Neural cell (in vitro differentiated cells): Measurements from ENCODE around the gene RPS6KA3. TPM values are rescaled to one million over a fixed set of nuclear protein-coding genes. Genes with fewer than 3 reads are reported as not detected.

ENCODE experiments used
- H2AFZ ChIP-seq: fragments of 200-600, 300-800 bp; sonication (generic), shearing (Covaris generic); 2 replicates; pipeline ENCODE4 v1.6.0; 2014; ENCODE audit warnings: low read depth, mild to moderate bottlenecking, antibody characterized with exemption, low read length, moderate library complexity
- H3F3A ChIP-seq: fragments of 200-600 bp; shearing (Covaris generic); 2 replicates; pipeline ENCODE4 v1.6.1; 2016; ENCODE audit warnings: mild to moderate bottlenecking, moderate library complexity, mixed read lengths, antibody characterized with exemption, low read length; ENCODE audit not compliant: insufficient read depth, poor library complexity, severe bottlenecking
- H3K27ac ChIP-seq: fragments of 200-600, 300-800 bp; sonication (generic), shearing (Covaris generic); 2 replicates; pipeline ENCODE4 v1.5.1; 2014; ENCODE audit warnings: mild to moderate bottlenecking, low read length, moderate library complexity
- H3K27me3 ChIP-seq: fragments of 300-800, 200-600 bp; sonication (generic), shearing (Covaris generic); 2 replicates; pipeline ENCODE4 v1.6.0; 2014; ENCODE audit warnings: mild to moderate bottlenecking, low read depth, low read length, moderate library complexity; ENCODE audit not compliant: insufficient read depth
- H3K36me3 ChIP-seq: fragments of 300-800, 200-600 bp; sonication (generic), shearing (Covaris generic); 2 replicates; pipeline ENCODE4 v1.5.1; 2014; ENCODE audit warnings: mild to moderate bottlenecking, antibody characterized with exemption, low read length, moderate library complexity; ENCODE audit not compliant: insufficient read depth
- H3K4me2 ChIP-seq: fragments of 300-800, 200-600 bp; sonication (generic), shearing (Covaris generic); 2 replicates; pipeline ENCODE4 v1.6.0; 2014; ENCODE audit warnings: mild to moderate bottlenecking, low read length
- H3K4me3 ChIP-seq: fragments of 300-800, 200-600 bp; sonication (generic), shearing (Covaris generic); 2 replicates; pipeline ENCODE4 v1.5.1; 2014; ENCODE audit warnings: mild to moderate bottlenecking, low read length, moderate library complexity
- H3K79me2 ChIP-seq: fragments of 200-600 bp; shearing (Covaris generic); replicated peaks from 2 replicates; pipeline ENCODE4 v1.6.0; 2014; ENCODE audit warnings: mild to moderate bottlenecking, low read length, moderate library complexity; ENCODE audit not compliant: insufficient read depth
- H3K9ac ChIP-seq: fragments of 300-800, 200-600 bp; sonication (generic), shearing (Covaris generic); 2 replicates; pipeline ENCODE4 v1.6.1; 2016; ENCODE audit warnings: mild to moderate bottlenecking, low read length, mixed read lengths
- H3K9me2 ChIP-seq: fragments of 200-600 bp; shearing (Covaris generic); 2 replicates; pipeline ENCODE4 v1.6.1; 2016; ENCODE audit warnings: mild to moderate bottlenecking, low read length, mixed read lengths; ENCODE audit not compliant: insufficient read depth
- H3K9me3 ChIP-seq: fragments of 200-600, 300-800 bp; sonication (generic), shearing (Covaris generic); 2 replicates; pipeline ENCODE4 v1.6.1; 2016; ENCODE audit warnings: mild to moderate bottlenecking, mixed run types, low read length, moderate library complexity, mixed read lengths
- H4K20me1 ChIP-seq: fragments of 200-600 bp; shearing (Covaris generic); 2 replicates; pipeline ENCODE4 v1.6.1; 2016; ENCODE audit warnings: mild to moderate bottlenecking, mixed run types; ENCODE audit not compliant: insufficient read depth
- CTCF ChIP-seq: fragments of 450-650 bp; IDR thresholded peaks from 2 replicates; pipeline ENCODE4 v1.5.1; 2014; ENCODE audit warnings: antibody characterized with exemption, mild to moderate bottlenecking, moderate library complexity; ENCODE audit not compliant: poor library complexity, severe bottlenecking
- EP300 ChIP-seq: fragments of 450-650 bp; conservative IDR thresholded peaks from 2 replicates; pipeline ENCODE4 v1.6.1; 2014; ENCODE audit warnings: antibody characterized with exemption, mild to moderate bottlenecking, moderate library complexity; ENCODE audit not compliant: poor library complexity, severe bottlenecking
- EZH2 ChIP-seq: fragments of 200-600, 300-800 bp; shearing (Covaris generic), sonication (generic); IDR thresholded peaks from 2 replicates; pipeline ENCODE4 v1.6.1; 2014; ENCODE audit warnings: antibody characterized with exemption, low read length, borderline replicate concordance, mild to moderate bottlenecking; ENCODE audit not compliant: insufficient read depth, poor library complexity, severe bottlenecking
- MXI1 ChIP-seq: fragments of 450-650 bp; conservative IDR thresholded peaks from 2 replicates; pipeline ENCODE4 v1.6.1; 2014; ENCODE audit warnings: antibody characterized with exemption, mild to moderate bottlenecking; ENCODE audit not compliant: poor library complexity, severe bottlenecking
- POLR2AphosphoS5 ChIP-seq: IDR thresholded peaks from 2 replicates; pipeline ENCODE4 v1.6.1; 2012
- RAD21 ChIP-seq: fragments of 450-650 bp; conservative IDR thresholded peaks from 2 replicates; pipeline ENCODE4 v1.6.1; 2014; ENCODE audit warnings: antibody characterized with exemption, mild to moderate bottlenecking, moderate library complexity
- REST ChIP-seq: IDR thresholded peaks from 2 replicates; pipeline ENCODE4 v1.6.1; 2012; ENCODE audit warnings: borderline replicate concordance
- SMC3 ChIP-seq: fragments of 450-650 bp; conservative IDR thresholded peaks from 2 replicates; pipeline ENCODE4 v1.6.1; 2014; ENCODE audit warnings: antibody characterized with exemption, mild to moderate bottlenecking, moderate library complexity; ENCODE audit not compliant: poor library complexity
- TAF1 ChIP-seq: IDR thresholded peaks from 2 replicates; pipeline ENCODE4 v1.6.1; 2012; ENCODE audit warnings: low read depth
- polyA plus RNA-seq: library from polyadenylated mRNA; depleted of rRNA; stranded (reverse); fragments of >200 nt; gene quantifications from 2 replicates; pipeline ENCODE4 v1.2.3, GENCODE V29; 2014

Gene RPS6KA3
- polyA plus RNA-seq, 1 donor from 2014 or later = 16.5 TPM

- no peak overlapping the region for H3K4me2 ChIP-seq
- no peaks in the 10 kb centered on the region for H3K79me2 ChIP-seq
- no peaks in the 10 kb centered on the region for H3K9me3 ChIP-seq
- H2AFZ ChIP-seq = no peak overlapping the region
- no peak overlapping the region for H3K9ac ChIP-seq
- H3K9me2 ChIP-seq = no peaks in the 10 kb centered on the region
- H3K27ac ChIP-seq = no peak overlapping the region
- H3K36me3 ChIP-seq = no peaks in the 10 kb centered on the region
- H3K27me3 ChIP-seq = no peaks in the 10 kb centered on the region
- TF ChIP-seq EP300 (no peak), EZH2 (no peak), CTCF (no peak), SMC3 (no peak), REST (no peak), POLR2AphosphoS5 (no peak), MXI1 (no peak)
- H3F3A ChIP-seq = no peaks in the 10 kb centered on the region
- no peak overlapping the region for H3K4me3 ChIP-seq
- H4K20me1 ChIP-seq = no peaks in the 10 kb centered on the region
Observed at GRCh38 chrX:20147561-20147960, 119.1 kb downstream of the RPS6KA3 start.

GRCh38 chrX:20144491-20144890 lies 122.2 kb downstream of the RPS6KA3 start:
- Histone ChIP-seq H3K79me2 (peaks cover 18% of the 10 kb centered on the region), H3K9ac (no peak overlapping the region), H2AFZ (no peak overlapping the region), H3K4me2 (no peak overlapping the region), H3K9me2 (no peaks in the 10 kb centered on the region), H3K9me3 (no peaks in the 10 kb centered on the region), H3F3A (no peaks in the 10 kb centered on the region), H3K4me3 (no peak overlapping the region), H3K36me3 (no peaks in the 10 kb centered on the region), H4K20me1 (no peaks in the 10 kb centered on the region), H3K27ac (no peak overlapping the region), H3K27me3 (no peaks in the 10 kb centered on the region)
- no peak for TF ChIP-seq EP300
- TF ChIP-seq MXI1 = no peak
- no peak for TF ChIP-seq REST
- TF ChIP-seq CTCF = no peak
- no peak for TF ChIP-seq TAF1
- no peak for TF ChIP-seq RAD21
- TF ChIP-seq EZH2 = no peak
